HG03571 (cell line): ENCODE measurements around the gene NIBAN1.
"Not testable (repeated sequence)": the region's sequence is repeated elsewhere in the genome, so short reads cannot be mapped to it uniquely, and the experiment has no call there.

Experiments used
- ATAC-seq: cut with Tn5 transposase; IDR thresholded peaks from one replicate; pipeline ENCODE4 v1.9.1; 2021; ENCODE audit not compliant: unreplicated experiment

The NIBAN1 gene

GRCh38 chr1:184974056-184974836 is at the start of gene NIBAN1:
Gene NIBAN1, minus strand, starts transcription at chr1:184974508. Its CDS starts 152 bp downstream, at chr1:184974356.
- ATAC-seq: peak; percentile 60

GRCh38 chr1:185017966-185018365 is 43.7 kb upstream of the NIBAN1 start:
- ATAC-seq: no peak

GRCh38 chr1:185017338-185017737 is 43.0 kb upstream of the NIBAN1 start:
- ATAC-seq: no peak

- ATAC-seq: no peak
Measured at GRCh38 chr1:185016880-185017279, 42.6 kb upstream of the NIBAN1 start.

DNA sequence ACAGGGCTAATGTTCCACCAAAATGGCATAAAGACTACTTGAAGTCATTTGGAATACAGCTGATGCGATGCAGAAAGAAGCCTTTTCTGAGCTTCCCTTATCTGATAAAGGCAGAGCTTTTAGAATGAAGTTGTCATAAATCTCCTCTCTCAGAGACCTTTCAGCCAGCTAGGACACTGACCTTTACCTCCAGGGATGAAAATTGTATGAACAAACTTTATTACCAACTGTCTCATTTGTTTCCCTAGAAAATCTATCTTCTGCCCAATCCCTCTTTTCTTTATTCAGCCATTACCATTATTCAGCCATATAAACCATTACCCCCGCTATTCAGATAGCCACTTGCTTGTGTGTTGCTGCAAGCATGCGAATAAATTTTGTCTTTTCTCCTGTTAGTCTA is 41.3 kb upstream of the NIBAN1 start:
- no peak for ATAC-seq

- no peak for ATAC-seq
Measured at GRCh38 chr1:185014941-185015340, 40.6 kb upstream of the NIBAN1 start.

DNA sequence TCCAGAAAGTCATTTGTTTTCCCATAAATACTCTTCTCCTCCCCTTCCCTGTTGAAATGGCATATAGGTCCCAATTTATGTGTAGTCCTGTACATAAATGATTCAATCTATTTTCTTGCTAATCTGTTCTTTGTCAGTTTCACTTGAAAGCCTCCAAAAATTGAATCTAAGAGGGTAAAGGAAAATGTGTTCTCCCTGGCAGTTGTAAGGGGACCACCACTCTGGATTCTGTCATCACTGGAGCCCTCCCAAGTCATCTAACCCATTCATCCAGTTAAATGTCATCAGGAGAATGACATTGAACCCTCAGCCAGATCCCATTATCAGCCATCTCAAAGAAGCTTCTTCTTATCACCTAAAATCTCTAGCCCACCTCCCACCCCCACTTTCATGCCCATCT is 36.1 kb upstream of the NIBAN1 start:
- no peak for ATAC-seq

GRCh38 chr1:185008838-185009237 is 34.5 kb upstream of the NIBAN1 start:
- ATAC-seq: no peak

- not testable (repeated sequence) for ATAC-seq
Measured at GRCh38 chr1:185001312-185001880, 27.1 kb upstream of the NIBAN1 start.

- not testable (repeated sequence) for ATAC-seq
Measured at GRCh38 chr1:184999974-185000373, 25.7 kb upstream of the NIBAN1 start.

GRCh38 chr1:184994301-184994700 is 20.0 kb upstream of the NIBAN1 start:
- ATAC-seq: no peak

DNA sequence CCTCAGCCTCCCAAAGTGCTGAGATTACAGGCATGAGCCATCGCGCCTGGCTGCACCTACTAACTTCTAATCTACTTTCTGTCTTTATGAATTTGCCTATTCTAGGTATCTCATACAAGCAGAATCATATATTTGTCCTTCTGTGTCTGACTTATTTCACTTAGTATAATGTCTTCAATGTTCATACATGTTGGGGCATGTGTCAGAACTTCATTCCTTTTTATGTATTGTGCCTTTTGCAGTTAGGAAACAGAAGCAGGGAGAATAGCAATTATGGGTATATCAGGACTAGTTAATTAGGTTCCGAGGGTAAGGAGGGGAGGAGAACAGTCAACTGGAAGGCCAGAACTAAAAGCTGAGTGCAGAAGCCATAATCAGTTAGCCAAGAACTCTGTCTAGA is 18.0 kb upstream of the NIBAN1 start:
- ATAC-seq: no peak

DNA sequence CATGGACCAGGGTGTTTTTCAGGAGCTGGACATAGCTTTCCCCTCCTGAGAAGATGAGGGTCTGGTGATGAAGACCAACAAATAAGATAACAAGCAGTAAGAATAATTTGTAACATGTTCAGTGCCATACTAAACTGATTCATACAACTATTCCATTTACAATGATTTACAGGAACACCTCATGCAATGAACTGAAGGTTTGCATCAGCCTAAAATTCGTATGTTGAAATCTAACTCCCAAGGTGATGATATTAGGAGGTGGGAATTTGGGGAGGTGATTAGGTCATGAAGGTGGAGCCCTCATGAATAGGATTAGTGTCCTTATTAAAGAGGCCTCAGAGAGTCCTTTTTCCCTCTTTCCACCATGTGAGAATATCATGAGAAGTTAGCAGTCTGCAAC is 15.9 kb upstream of the NIBAN1 start:
- no peak for ATAC-seq

DNA sequence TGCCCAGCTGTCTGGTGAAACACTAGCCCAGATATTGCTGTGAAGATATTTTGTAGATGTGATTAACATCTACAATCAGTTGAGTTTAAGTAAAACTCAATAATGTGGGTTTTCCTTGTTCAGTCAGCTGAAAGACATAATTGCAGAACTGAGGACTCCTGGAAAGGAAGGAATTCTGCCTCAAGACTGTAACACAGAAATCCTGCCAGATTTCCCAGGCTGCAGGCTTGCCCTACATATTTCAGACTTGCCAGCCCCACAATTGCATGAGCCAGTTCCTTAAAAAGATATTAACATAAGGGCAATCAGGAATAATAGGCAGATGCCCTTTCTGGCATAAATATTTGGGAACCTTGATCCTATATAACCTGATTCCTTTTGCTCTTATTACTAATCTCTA is 14.2 kb upstream of the NIBAN1 start:
- no peak for ATAC-seq

- ATAC-seq: no peak
Measured at GRCh38 chr1:184987696-184988095, 13.4 kb upstream of the NIBAN1 start.

- no peak for ATAC-seq
Measured at GRCh38 chr1:184986250-184986649, 11.9 kb upstream of the NIBAN1 start.

DNA sequence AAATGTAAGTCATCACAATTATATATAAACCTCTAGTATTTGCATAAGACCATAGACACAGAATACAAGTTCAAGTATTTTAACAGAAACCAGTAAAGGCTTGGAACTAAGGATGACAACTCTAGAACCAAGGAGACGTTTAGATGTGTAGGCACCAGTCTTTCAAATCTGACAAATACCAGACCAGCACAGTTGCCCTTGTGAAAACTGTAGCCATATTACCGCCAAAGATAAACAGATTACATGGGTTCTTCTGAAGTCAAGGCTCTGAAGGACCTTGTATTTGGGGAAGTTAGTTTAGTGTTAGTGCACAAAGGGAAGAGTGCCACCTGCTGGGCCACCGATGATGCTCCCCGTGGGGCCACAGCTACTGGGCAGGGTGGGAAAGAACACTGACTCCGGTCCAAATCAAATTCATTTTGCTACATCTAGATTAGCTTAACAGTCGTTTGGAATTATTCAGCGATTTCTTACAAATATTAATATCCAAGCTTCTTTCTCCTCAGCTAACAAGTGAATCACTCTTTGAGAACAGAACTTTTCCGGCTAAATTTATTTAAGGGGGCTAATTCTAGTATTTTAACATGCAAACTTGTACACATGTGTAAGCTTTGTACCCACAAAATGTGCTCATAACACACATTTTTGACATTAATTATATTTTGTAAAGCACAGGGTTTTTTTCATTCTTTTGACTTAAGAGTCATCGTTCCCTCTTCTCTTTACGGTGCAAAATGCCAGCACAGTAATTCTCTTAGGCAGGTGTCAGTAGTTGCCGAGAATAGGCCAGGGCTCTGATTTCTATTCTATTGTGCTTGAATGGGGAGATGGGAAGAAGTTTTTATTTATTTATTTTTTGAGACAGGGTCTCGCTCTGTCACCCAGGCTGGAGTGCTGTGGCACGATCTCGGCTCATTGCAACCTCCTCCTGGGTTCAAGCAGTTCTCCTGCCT is 8.0 kb upstream of the NIBAN1 start:
- ATAC-seq: peak; percentile 95

GRCh38 chr1:184980726-184981125 is 6.4 kb upstream of the NIBAN1 start:
- no peak for ATAC-seq

DNA sequence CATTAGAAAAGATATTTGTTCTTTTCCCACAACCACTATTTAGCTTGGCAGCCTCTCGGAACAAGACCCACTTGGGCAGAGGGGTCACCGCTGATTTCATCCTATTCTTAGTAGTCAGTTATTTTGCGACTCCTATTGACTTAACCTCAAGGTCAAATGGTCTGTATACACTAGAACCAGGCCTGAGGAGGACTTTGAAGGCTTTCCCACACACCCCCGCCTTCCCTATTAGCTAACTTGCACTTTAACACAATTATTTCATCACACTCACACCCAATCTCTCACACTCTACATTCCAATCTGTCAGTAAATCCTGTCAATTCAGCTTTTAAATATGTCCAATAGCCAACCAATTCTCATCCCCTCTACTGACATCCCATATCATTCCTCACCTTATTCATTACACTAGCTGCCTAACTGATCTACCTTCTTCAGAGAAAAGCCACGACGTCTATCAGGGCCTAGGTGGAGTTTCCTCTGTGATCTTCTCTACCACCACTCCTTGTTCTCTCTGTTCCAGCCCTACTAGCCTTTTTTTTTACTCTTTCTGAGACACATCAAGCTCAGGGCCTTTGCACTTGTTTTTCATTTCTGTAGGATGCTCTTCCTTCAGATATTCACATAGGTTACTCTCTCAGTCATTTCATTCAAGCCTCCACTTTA is 1.0 kb upstream of the NIBAN1 start:
- no peak for ATAC-seq

- ATAC-seq: no peak
Measured at GRCh38 chr1:184974837-184975115, 468 bp upstream of the NIBAN1 start.
